GM18867 (cell line): Measurements from ENCODE around the gene FAM120C.

Source experiments
- ATAC-seq: cut with Tn5 transposase; IDR thresholded peaks from one replicate; pipeline ENCODE4 v1.9.1; 2021; ENCODE audit warnings: mild to moderate bottlenecking, moderate library complexity; ENCODE audit not compliant: unreplicated experiment

Gene FAM120C

DNA sequence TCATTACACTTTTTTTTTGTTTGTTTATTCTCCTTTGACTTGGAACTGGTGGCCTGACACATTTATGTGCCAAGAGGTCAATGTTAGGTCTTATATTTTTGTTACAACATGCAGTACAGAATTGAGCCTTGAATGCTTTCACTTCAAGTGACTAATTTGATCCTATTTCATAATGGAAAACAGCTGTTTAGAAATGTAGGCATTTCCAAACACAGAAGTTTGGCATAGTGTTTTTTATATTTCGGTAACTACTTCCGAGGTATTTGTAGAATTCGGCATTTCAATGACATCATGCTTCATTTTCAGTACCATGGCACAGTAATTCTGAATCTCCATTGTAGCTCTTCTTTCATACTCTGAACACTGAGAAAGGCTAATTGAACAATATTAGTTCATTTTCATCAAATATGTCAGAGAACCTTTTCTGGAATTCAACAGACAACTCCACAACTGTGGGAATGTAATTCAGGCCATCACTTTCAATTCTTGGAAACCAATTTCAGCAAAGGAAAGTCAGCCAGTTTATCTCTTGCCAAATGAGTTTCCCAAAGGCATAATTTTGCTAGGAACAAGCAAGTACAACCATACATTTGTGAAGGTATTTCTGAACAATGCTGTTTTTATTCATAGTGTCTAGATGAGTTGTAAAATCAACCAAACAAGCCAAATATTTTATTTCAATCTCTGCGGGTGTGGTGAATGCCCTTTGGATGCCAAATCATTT lies 11.4 kb downstream of the FAM120C start:
- no peak for ATAC-seq

DNA sequence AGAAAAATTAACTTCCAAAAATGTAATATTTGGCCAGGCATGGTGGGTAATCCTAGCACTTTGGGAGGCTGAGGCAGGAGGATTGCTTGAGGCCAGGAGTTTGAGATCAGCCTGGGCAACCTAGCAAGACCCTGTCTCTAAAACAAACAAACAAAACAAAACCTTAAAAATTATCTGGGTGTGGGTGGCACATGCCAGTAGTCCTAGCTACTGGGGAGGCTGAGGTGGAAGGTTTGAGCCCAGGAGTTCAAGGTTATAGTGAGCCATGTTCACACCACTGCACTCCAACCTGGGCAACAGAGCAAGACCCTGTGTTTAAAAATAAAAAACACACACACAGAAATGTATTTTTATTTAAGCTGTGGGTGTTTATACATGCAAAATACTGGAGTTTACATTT lies 12.0 kb downstream of the FAM120C start:
- ATAC-seq, result no peak

DNA sequence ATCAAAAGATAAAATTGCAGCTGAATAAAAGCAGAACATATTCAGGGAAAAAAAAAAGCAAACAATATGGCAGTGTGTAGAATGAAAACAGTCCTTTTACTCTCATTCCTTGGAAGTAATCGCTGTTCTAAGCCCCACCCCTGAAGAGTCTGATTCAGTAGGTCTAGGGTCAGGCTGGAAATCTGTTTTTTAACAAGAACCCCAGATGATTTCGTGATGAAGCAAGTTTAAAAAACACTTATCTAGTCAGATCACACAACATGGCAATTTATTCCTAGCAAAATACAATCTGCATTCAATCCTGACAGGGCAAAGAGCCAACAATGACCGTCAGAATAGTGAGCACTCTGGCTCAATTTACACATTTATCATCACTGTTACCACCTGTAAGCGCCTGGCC lies 16.1 kb downstream of the FAM120C start:
- ATAC-seq, result no peak

DNA sequence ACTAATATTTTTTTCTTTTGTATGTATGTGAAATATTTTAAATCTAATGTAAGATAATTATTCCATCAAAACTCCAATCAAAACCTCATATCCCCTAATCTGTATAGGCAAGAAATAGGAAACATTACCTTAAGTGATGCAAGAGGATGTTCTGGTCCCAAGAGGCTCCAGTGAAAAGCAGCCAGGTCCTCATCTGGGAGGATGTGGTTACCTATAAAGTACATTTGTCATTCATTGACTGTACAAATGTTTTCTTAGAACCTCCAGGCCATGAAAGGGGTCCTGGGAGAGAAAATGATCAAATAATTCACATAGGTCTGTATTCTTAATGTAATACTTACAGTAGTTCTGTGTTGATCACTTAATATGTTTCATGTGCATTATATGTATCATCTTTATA lies 25.5 kb downstream of the FAM120C start:
- no peak for ATAC-seq

DNA sequence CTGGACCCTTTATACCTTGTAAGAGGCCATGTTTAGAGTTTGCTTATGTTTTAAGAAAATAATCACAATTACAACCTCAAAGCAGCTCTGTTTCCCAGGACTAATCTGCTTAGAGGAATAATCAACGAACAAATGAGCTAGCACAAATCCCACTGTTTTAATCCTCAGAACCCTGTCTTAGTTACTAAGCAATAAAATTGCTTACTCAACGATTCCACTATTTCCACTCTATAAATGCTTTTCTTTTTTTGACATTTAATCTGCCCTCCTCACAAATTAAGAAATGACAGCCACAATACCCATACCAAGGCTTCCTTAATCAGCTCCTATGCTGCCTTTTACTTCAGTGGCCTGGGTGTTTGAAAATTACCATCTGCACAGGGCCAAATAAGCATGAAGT lies 48.8 kb downstream of the FAM120C start:
- no peak for ATAC-seq

DNA sequence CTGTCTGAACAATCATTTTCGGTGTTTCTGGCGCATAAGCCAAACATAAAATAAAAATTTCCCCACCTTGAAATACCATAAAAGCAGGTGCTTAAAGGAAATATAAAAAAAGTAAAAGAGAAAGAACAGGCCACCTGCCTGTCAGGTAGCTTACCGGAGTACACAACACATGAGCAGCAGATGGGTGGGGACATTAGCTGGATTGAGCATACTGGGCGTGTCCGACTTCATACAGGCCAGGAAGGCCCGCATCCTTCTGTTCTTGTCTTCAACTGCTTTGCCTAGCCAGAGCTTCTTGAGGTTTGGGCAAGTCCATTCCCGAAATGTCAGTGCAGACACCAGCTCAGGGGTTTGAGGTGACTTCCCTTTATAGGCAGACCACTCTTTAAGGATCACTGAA lies 66.7 kb downstream of the FAM120C start:
- no peak for ATAC-seq

DNA sequence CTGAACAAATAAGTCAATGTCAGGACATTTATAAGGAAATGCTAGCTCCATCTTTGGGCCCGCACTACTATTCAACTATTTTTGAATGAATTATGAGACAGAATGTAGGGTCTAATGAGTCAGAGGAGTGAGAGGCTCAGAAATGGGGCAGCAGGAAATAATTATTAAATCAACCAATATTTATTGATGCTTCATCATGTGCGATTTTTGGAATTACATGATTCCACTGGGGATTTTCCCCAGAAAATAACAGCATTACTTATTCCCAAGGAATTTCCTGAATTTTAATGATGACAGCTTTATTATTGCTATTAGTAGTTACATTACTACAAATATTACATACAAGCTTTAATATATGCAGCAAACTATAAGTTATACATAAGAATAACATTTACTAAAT lies 89.5 kb downstream of the FAM120C start:
- no peak for ATAC-seq

DNA sequence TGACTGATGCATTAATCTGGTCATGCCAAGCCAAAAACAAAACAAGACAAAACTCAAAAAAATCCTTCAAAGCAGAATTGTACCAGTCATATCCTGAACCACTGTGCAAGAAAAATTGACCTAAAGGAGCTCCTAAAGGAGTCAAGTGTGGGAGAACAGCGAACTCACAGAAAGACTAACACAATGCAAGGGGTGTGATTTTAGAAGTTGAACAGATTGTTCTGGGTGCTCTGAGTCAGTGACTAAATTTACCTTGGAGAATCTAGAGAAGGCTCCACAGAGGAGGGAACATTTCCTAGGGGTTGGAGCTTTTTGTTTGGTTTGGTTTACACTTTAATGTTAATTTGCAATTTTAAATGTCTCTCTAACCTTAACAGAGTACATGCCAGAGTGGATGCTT lies 89.9 kb downstream of the FAM120C start:
- no peak for ATAC-seq

DNA sequence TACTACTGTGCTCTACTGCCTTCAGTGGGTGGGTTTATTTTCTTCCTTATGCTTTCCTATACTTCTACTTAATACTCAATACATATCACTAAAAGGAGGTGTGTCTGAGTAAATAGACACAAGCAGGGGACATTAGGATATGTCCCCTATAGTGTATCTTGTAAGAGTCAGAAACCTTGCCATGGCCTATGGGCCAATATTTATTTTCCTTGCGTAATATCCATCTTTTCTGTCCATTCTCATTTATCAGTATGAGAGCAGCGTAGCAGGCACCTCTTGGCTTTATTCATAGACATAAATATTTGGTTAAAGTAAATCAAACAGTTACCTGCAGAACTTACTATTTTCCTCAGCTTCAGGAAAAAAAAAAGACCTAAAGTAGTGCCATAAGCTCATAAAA lies 92.2 kb downstream of the FAM120C start:
- no peak for ATAC-seq

DNA sequence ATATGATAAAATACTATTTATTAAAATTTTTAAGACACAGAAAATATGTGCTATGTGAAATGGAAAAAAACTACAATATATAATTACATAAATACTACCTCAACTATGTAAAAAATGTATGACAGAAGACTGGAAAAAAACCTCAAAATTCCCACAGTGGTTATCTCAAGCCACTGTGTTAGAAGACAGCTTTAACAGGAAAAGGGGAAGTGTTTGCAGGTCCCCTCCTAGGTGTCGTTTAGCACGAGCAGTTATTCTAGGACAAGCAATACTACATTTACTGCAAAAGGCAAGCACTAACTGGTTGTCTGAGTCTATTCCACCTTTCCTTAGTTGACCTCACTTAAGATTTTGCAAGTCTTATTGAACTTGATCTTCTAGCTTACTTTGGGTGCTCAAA lies 93.9 kb downstream of the FAM120C start:
- ATAC-seq, result no peak

DNA sequence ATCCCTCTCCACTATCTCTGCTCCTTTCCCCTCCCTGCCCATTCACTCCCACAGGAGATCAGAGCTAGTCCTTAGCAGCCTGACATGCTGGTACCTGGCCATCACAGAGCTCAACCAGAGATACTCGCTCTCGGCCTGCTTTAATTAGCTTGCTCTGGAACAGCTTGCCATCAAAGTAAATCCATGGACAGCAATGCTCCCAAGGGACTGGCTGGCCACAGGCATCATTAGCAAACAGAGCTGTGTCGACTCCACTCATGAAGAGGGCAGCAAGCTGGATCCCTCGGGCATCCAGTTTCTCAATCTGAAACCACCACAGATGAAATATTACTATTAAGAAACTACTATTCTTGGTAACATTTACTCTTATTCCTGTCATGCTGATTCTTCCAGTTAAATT lies 95.4 kb downstream of the FAM120C start:
- ATAC-seq, result no peak

DNA sequence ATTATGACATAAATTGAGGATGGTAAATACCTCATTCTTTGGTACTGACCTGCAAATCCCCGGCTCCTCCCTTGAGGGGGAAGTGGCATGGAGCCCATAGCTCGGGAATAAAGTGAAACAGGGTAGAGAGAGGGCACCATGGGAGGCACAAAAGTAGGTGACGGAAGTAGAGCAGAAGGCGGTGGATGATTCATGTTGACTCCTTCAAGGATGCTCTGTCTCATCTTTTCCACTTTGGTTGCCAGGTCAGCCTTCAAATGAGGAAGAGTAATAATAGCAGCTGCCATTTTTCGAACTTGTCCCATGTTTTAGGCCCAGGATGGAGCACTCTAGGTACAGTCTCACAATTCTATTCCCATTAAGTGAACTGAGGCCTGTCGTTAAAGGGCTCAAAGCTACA lies 97.4 kb downstream of the FAM120C start:
- ATAC-seq, result no peak

DNA sequence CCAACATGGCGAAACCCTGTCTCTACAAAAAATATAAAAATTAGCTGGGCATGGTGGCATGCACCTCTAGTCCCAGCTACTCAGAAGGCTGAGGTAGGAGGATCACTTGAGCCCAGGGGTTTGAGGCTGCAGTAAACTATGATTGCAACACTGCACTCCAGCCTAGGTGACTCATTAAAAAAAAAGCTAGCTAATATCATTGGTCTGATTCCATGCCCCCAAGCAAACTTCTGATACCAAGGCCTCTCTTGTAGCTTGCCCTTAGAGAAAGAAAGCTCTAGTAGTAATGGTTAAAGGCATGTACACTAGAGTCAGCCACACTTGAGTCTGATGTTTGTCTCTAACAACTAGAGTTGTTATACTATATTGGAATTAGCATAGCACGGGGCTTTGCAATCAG lies 106.2 kb downstream of the FAM120C start:
- no peak for ATAC-seq

DNA sequence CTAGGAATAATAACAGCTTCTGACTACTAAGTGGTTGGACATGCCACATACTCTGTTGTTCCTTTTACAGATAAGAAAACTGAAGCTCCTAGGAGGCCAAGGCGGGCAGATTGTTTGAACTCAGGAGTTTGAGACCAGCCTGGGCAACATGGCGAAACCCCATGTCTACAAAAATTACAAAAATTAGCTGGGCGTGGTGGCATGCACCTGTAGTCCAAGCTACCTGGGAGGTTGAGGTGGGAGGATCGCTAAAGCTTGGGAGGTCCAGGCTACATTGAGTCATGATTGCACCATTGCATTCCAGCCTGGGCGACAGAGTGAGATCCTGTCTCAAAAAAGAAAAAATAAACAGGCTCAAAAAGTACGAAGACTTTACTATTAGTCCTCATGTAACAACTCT lies 108.2 kb downstream of the FAM120C start:
- no peak for ATAC-seq

DNA sequence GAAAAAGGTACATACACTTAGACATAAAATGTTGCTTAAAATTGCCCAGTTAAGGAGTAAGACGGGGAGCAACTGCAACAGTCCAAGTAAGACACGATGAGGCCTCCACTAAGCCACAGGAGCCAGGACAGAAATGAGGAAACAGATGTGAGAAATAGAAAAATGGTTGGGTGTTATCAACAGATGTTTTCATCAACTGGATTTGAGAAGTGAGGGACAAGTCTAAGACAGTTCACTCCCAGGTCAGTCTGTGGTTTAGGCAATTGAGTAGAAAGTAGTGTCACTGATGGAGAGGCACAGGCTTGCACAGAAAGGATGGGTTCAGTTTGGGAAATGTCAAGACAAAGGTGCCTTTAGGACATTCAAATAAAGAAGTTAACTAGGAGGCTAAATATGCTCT lies 115.3 kb downstream of the FAM120C start:
- no peak for ATAC-seq

DNA sequence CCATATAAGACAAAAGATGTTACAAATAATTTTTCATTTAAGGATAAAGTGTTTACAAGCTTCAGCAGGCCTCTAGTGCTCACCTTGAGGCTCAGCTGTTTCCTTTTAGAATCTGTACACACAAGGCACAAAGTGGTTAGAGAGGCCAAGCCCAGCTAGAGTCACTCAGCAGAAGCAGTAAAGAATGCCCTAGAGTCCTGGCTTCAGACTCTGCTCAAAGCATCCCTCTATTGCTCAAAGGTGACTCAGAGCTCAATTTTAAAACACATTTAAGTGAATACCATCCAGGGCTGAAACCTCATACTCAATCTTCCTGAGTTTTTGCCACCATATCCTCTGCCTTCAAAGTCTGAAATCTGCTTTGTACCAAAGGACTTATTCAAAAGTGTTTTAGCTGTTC lies 116.2 kb downstream of the FAM120C start:
- no peak for ATAC-seq

DNA sequence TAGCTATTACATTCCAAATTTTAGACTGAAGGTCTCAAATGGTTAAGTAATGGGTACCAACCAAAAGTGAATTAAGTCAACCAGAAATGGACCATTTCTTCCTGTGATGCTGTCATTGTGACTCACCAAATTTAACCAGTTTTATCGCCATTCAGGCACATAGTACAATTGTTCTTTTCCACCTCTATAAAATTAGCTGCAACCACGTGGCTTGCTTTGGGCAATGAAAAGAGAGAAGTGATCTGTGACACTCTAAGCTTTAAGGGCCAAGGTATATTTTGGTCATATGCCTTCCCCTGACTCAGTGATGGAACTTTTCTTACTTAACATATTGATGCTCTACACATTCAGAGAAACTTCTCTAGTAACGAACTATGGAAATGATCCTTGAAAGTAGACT lies 118.5 kb downstream of the FAM120C start:
- no peak for ATAC-seq

DNA sequence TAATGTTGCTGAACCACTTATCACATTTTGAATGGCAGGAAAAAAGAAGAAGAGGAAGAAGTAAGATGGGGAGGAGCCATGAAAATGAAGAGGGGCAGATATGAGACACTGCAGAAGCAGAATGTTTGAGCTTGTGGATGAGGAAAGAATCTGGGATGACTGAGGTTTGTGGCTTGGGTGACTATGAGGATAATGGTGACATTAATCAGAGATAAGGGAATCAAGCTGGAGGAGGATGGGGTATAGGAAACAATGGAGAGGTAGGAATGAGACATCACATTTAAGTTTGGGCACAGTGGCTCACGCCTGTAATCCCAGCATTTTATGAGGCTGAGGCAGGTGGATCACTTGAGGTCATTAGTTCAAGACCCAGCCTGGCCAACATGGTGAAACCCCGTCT lies 119.7 kb downstream of the FAM120C start:
- no peak for ATAC-seq

DNA sequence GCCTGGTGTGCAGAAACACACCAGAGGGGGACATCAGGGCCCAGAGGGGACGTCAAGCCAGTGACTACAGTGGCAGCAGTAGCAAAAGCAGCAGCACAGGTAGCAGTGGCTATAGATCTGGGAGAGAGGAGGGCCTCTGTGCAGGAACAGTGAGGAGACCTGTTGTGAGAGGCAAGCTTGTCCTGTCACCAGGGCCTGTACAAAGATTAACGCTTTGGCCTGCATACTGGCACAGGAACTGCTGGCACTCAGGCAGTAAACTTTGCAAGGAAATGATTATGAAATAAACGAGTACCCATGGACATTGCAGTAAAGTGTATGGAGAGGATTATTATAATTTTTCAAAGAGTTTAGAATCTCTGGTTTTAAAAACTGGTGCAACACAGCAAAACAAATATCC lies 133.3 kb downstream of the FAM120C start:
- no peak for ATAC-seq

DNA sequence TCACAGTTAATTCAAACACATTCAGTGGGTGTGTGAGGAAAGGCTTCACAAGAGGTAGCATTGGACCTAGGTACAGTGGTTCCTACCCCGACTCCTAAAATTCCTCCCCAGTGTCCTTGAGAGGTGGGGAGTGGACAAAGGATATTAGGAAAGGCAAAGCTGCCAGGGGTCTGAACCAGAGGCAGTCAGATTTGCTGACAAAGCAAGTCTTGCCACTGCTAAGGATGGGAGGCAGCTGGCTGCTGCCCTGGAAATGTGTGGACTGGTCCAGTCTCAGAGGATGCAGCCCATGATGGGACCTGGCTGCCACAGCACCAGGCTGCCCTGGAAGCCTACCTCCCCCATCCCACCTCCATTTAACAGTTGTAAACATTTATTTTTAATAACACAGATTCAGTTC lies 134.6 kb downstream of the FAM120C start:
- no peak for ATAC-seq

DNA sequence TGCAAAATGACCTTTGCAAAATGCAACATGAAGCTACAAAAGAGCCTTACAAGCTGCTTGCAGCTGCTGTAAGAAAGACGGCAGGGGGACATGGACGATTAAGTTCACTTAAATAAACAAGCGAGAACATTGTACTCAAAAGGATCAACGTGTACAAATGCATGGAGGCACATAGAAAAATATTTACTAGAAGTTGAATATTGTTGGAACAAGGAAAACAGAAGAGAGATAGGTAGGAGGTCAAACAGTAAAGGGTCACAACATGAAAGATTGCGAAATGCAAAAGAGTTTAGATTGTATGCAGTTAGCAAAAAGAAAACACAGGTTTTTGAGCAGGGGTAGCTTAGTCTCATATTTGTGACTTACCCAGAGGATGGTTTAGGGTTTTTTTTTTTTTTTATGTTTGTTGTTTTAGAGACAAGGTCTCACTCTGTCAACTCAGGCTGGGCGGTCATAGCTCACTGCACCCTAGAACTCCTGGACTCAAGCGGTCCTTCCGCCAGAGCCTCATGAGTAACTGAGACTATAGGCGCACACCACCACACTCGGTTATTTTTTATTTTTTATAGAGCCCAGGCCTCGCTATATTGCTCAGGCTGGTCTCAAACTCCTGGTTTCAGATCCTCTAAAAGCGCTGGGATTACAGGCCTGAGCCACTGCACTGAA lies 137.4 kb downstream of the FAM120C start:
- ATAC-seq, result no peak

DNA sequence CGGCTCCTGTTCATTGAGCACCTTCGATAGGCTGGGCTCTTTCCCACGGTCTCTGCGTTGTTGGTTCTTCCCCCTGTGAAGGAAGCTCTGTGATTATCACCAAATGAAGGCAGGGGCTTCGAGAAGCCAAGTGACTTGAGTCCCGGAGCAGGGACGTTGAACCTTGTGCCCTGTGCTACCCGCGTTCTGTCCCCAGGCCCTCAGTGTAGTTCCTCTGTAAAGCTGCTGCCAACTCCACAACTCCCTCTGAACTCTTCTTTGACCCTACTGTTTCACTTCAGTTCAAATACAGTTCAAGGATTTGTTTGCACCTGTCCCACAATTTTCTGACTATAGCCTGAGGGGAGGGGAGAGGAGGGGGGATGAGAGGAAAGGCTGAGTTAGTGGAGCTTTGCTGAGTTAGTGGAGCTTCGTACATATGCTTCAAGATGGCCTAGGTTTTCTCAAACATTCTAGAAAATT lies 138.1 kb downstream of the FAM120C start:
- ATAC-seq, result no peak
